GM19099 (cell line): ENCODE measurements around the gene PARD3.

Source experiments
- POLR2A ChIP-seq: IDR thresholded peaks from 3 replicates; pipeline ENCODE4 v1.6.1; 2011; ENCODE audit warnings: low read depth; ENCODE audit not compliant: insufficient read length; ENCODE audit errors: extremely low read depth

PARD3 gene

GRCh38 chr10:34124522-34125035, 690.5 kb downstream of the PARD3 start:
- TF ChIP-seq POLR2A: no peak

GRCh38 chr10:34121781-34122622, 693.1 kb downstream of the PARD3 start:
- no peak for TF ChIP-seq POLR2A

GRCh38 chr10:34121125-34121753, 693.9 kb downstream of the PARD3 start:
- no peak for TF ChIP-seq POLR2A

GRCh38 chr10:34119456-34119855, 695.6 kb downstream of the PARD3 start:
- TF ChIP-seq POLR2A: no peak

GRCh38 chr10:34116681-34117271, 698.3 kb downstream of the PARD3 start:
- no peak for TF ChIP-seq POLR2A

- TF ChIP-seq POLR2A: no peak
Observed at GRCh38 chr10:34116220-34116641, 698.9 kb downstream of the PARD3 start.

- no peak for TF ChIP-seq POLR2A
Observed at GRCh38 chr10:34114914-34115313, 700.2 kb downstream of the PARD3 start.

GRCh38 chr10:34113504-34114225, 701.4 kb downstream of the PARD3 start:
- TF ChIP-seq POLR2A: no peak

- no peak for TF ChIP-seq POLR2A
Observed at GRCh38 chr10:34112171-34112782, 702.8 kb downstream of the PARD3 start.

GRCh38 chr10:34111179-34111578, 703.9 kb downstream of the PARD3 start:
- TF ChIP-seq POLR2A: no peak

- no peak for TF ChIP-seq POLR2A
Observed at GRCh38 chr10:34109952-34110702, 705.0 kb downstream of the PARD3 start.

GRCh38 chr10:34109495-34109894, 705.6 kb downstream of the PARD3 start:
- TF ChIP-seq POLR2A: no peak

- no peak for TF ChIP-seq POLR2A
Observed at GRCh38 chr10:34107626-34108516, 707.2 kb downstream of the PARD3 start.
